H1 (cell line): ENCODE results near the gene PTPRR.

Experiments used
- CTCF ChIP-seq, 3 experiments: IDR thresholded peaks; 1 replicate in 2 of 3; 2 replicates in 1 of 3; pipeline versions ENCODE4 v1.5.1 to v1.6.1; 2011; ENCODE audit warnings: low read length in 3 of 3, mild to moderate bottlenecking in 3 of 3, inconsistent platforms in 2 of 3, low read depth in 1 of 3, moderate library complexity in 1 of 3; ENCODE audit not compliant: insufficient read depth in 1 of 3; ENCODE audit errors: control extremely low read depth in 1 of 3
- EP300 ChIP-seq, 2 experiments: IDR thresholded peaks; 1 replicate in 1 of 2; 2 replicates in 1 of 2; pipeline ENCODE4 v1.6.1; 2011 to 2012; ENCODE audit warnings: low read depth in 2 of 2, low read length in 2 of 2, mild to moderate bottlenecking in 2 of 2, borderline replicate concordance in 1 of 2, inconsistent platforms in 1 of 2, moderate library complexity in 1 of 2
- GABPA ChIP-seq: IDR thresholded peaks from 2 replicates; pipeline ENCODE4 v1.6.1; 2011; ENCODE audit warnings: mild to moderate bottlenecking, low read length, moderate library complexity, borderline replicate concordance; ENCODE audit not compliant: insufficient read depth
- JUND ChIP-seq: IDR thresholded peaks from 2 replicates; pipeline ENCODE4 v1.6.1; 2011; ENCODE audit warnings: mild to moderate bottlenecking, improper control_type of control experiment, low read length
- MAX ChIP-seq: IDR thresholded peaks from 2 replicates; pipeline ENCODE4 v1.6.1; 2012; ENCODE audit warnings: inconsistent platforms
- POLR2A ChIP-seq, 2 experiments: IDR thresholded peaks; 1 replicate in 1 of 2; 2 replicates in 1 of 2; pipeline ENCODE4 v1.6.1; 2011; ENCODE audit warnings: low read depth in 2 of 2, low read length in 2 of 2, mild to moderate bottlenecking in 2 of 2; ENCODE audit errors: control extremely low read depth in 1 of 2
- TAF1 ChIP-seq: IDR thresholded peaks from 2 replicates; pipeline ENCODE4 v1.6.1; 2011; ENCODE audit warnings: mild to moderate bottlenecking, low read depth, low read length
- USF2 ChIP-seq: IDR thresholded peaks from 2 replicates; pipeline ENCODE4 v1.6.1; 2011; ENCODE audit warnings: low read length, improper control_type of control experiment

- TF ChIP-seq CTCF (IDR thresholded peaks at IDR 0.05; ENCODE audit: control extremely low read depth in 1 of 3, insufficient read depth in 1 of 3, low read depth in 1 of 3, low read length in 3 of 3): no peak
- TF ChIP-seq MAX: no peak
- no peak for TF ChIP-seq JUND
- TF ChIP-seq POLR2A (IDR thresholded peaks at IDR 0.05; ENCODE audit: control extremely low read depth in 1 of 2, low read depth in 2 of 2, low read length in 2 of 2): no peak
- no peak for TF ChIP-seq TAF1
- no peak for TF ChIP-seq USF2
- no peak for TF ChIP-seq GABPA
- TF ChIP-seq EP300 (IDR thresholded peaks at IDR 0.05; ENCODE audit: borderline replicate concordance in 1 of 2, low read depth in 2 of 2, low read length in 2 of 2): no peak
These were observed 149.0 kb downstream of the PTPRR start for GRCh38 chr12:70771581-70771980.
